ENCODE measurements around the gene KIF2A.

The KIF2A gene

GRCh38 chr5:62306323-62306895, 403 bp downstream of the KIF2A start:
- TF ChIP-seq CTCF (IDR thresholded peaks at IDR 0.05; ENCODE audit: low read depth, low read length, missing control alignments) = no peak
- no peak for DNase-seq (ENCODE audit: low read depth)
- peak overlapping the region; percentile 97 for H3K4me3 ChIP-seq (ENCODE audit: low read depth, low read length)

- no peak for TF ChIP-seq CTCF (IDR thresholded peaks at IDR 0.05; ENCODE audit: low read depth, low read length, missing control alignments)
- peak overlapping the region; percentile 97 for H3K4me3 ChIP-seq (ENCODE audit: low read depth, low read length)
- DNase-seq (ENCODE audit: low read depth) = no peak
Measured at GRCh38 chr5:62306896-62307689, 1.1 kb downstream of the KIF2A start.

GRCh38 chr5:62308439-62308838, 2.4 kb downstream of the KIF2A start:
- no peak for DNase-seq (ENCODE audit: low read depth)
- TF ChIP-seq CTCF (IDR thresholded peaks at IDR 0.05; ENCODE audit: low read depth, low read length, missing control alignments) = no peak
- peak overlapping the region; percentile 43; the same call in 1 of the 2 replicates for H3K4me3 ChIP-seq (ENCODE audit: low read depth, low read length)

GRCh38 chr5:62309107-62309506, 3.1 kb downstream of the KIF2A start:
- no peak for TF ChIP-seq CTCF (IDR thresholded peaks at IDR 0.05; ENCODE audit: low read depth, low read length, missing control alignments)
- DNase-seq (ENCODE audit: low read depth) = no peak
- H3K4me3 ChIP-seq (ENCODE audit: low read depth, low read length) = no peak overlapping the region

DNA sequence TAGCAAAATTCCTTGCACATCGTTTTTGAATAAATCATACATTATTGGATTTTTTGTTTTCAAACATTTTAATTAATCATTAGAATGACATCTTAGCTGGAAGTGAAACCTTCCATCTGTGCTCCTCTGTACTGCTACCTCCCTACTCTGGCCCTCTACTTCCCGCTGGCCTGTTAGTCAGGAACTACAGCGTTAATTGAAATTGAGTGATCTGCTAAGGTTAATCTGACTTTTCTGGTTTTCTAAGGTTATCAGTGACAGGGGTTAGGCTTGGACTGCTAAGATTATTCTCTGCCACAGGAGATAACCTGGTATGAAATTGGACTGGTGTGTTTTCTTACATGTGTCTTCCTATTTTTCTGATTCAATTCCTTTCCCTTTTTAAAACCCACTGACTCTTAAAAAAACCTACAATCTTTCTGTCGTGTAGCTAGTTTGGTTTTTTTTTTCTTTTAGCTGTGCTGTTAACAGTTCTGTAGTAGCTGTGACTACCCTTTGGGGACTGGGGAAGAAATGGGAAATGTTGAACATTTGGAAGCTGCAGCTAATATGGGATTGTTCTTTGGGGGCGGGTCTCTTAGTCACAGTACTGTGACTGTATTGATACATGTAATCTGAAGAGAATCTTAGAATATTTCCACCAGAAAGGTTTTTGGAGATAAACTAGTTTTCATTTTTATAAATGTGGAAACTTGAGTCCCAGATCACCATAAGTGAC, 4.6 kb downstream of the KIF2A start:
- no peak for DNase-seq (ENCODE audit: low read depth)

GRCh38 chr5:62312036-62312435, 6.0 kb downstream of the KIF2A start:
- DNase-seq (ENCODE audit: low read depth) = no peak

More for the DNA sequence above, 4.6 kb downstream of the KIF2A start:
- H3K4me3 ChIP-seq (ENCODE audit: low read depth, low read length) = no peak overlapping the region
- no peak for TF ChIP-seq CTCF (IDR thresholded peaks at IDR 0.05; ENCODE audit: low read depth, low read length, missing control alignments)

More at GRCh38 chr5:62312036-62312435, 6.0 kb downstream of the KIF2A start:
- H3K4me3 ChIP-seq (ENCODE audit: low read depth, low read length) = no peak overlapping the region
- TF ChIP-seq CTCF (IDR thresholded peaks at IDR 0.05; ENCODE audit: low read depth, low read length, missing control alignments) = no peak
